ENCODE data around the gene EEFSEC.

Gene EEFSEC

GRCh38 chr3:128349963-128350599, 196.8 kb downstream of the EEFSEC start:
- DNase-seq (ENCODE audit: low read depth, low spot score), result no peak

GRCh38 chr3:128351546-128351945, 198.3 kb downstream of the EEFSEC start:
- no peak for DNase-seq (ENCODE audit: low read depth, low spot score)

GRCh38 chr3:128352326-128352725, 199.0 kb downstream of the EEFSEC start:
- DNase-seq (ENCODE audit: low read depth, low spot score), result no peak

GRCh38 chr3:128353361-128353965, 200.2 kb downstream of the EEFSEC start:
- DNase-seq (ENCODE audit: low read depth, low spot score), result no peak

GRCh38 chr3:128353991-128354687, 200.9 kb downstream of the EEFSEC start:
- DNase-seq (ENCODE audit: low read depth, low spot score), result no peak

GRCh38 chr3:128354788-128355542, 201.7 kb downstream of the EEFSEC start:
- peak; percentile 32 for DNase-seq (ENCODE audit: low read depth, low spot score)

GRCh38 chr3:128355543-128355919, 202.2 kb downstream of the EEFSEC start:
- DNase-seq (ENCODE audit: low read depth, low spot score), result no peak

GRCh38 chr3:128356822-128357221, 203.5 kb downstream of the EEFSEC start:
- DNase-seq (ENCODE audit: low read depth, low spot score), result no peak

- no peak for DNase-seq (ENCODE audit: low read depth, low spot score)
Measured at GRCh38 chr3:128357538-128357937, 204.3 kb downstream of the EEFSEC start.

- DNase-seq (ENCODE audit: low read depth, low spot score), result no peak
Measured at GRCh38 chr3:128358156-128358895, 205.0 kb downstream of the EEFSEC start.

- DNase-seq (ENCODE audit: low read depth, low spot score), result no peak
Measured at GRCh38 chr3:128359060-128359664, 205.9 kb downstream of the EEFSEC start.

GRCh38 chr3:128359846-128360642, 206.8 kb downstream of the EEFSEC start:
- no peak for DNase-seq (ENCODE audit: low read depth, low spot score)

GRCh38 chr3:128360705-128361271, 207.5 kb downstream of the EEFSEC start:
- DNase-seq (ENCODE audit: low read depth, low spot score), result no peak

GRCh38 chr3:128362026-128362965, 209.0 kb downstream of the EEFSEC start:
- DNase-seq (ENCODE audit: low read depth, low spot score), result no peak

- DNase-seq (ENCODE audit: low read depth, low spot score), result no peak
Measured at GRCh38 chr3:128364291-128364690, 211.0 kb downstream of the EEFSEC start.

- no peak for DNase-seq (ENCODE audit: low read depth, low spot score)
Measured at GRCh38 chr3:128364808-128365360, 211.6 kb downstream of the EEFSEC start.

- no peak for DNase-seq (ENCODE audit: low read depth, low spot score)
Measured at GRCh38 chr3:128366136-128366535, 212.9 kb downstream of the EEFSEC start.

- DNase-seq (ENCODE audit: low read depth, low spot score), result no peak
Measured at GRCh38 chr3:128366652-128367051, 213.4 kb downstream of the EEFSEC start.

- DNase-seq (ENCODE audit: low read depth, low spot score), result no peak
Measured at GRCh38 chr3:128367221-128367620, 213.9 kb downstream of the EEFSEC start.
